MM.1S (cell line): ENCODE measurements around the gene SFMBT2.

Source experiments
- DNase-seq: peaks from one replicate; pipeline ENCODE4 v3.0.0-alpha.2; 2015
- H2AFZ ChIP-seq: fragments of 300-600 bp; sonication (generic); 2 replicates; pipeline ENCODE4 v1.6.0; 2016; ENCODE audit warnings: antibody characterized with exemption, low read length
- H3F3A ChIP-seq: fragments of 300-600 bp; sonication (generic); 2 replicates; pipeline ENCODE4 v1.6.1; 2016; ENCODE audit warnings: mild to moderate bottlenecking, antibody characterized with exemption, low read length, moderate library complexity, mixed read lengths; ENCODE audit not compliant: insufficient read depth
- H3K27ac ChIP-seq: fragments of 300-600 bp; sonication (generic); 2 replicates; pipeline ENCODE4 v1.5.1; 2016; ENCODE audit warnings: mild to moderate bottlenecking, low read length
- H3K27me3 ChIP-seq: fragments of 300-600 bp; sonication (generic); replicated peaks from 2 replicates; pipeline ENCODE4 v1.6.0; 2016; ENCODE audit warnings: low read length; ENCODE audit not compliant: insufficient read depth
- H3K36me3 ChIP-seq: fragments of 300-600 bp; sonication (generic); replicated peaks from 2 replicates; pipeline ENCODE4 v1.6.1; 2016; ENCODE audit warnings: mild to moderate bottlenecking, low read length, mixed read lengths; ENCODE audit not compliant: insufficient read depth
- H3K4me1 ChIP-seq: fragments of 300-600 bp; sonication (generic); 2 replicates; pipeline ENCODE4 v1.6.1; 2016; ENCODE audit warnings: low read length, mixed read lengths
- H3K4me2 ChIP-seq: fragments of 300-600 bp; sonication (generic); 2 replicates; pipeline ENCODE4 v1.6.0; 2016; ENCODE audit warnings: low read depth, low read length
- H3K4me3 ChIP-seq: fragments of 300-600 bp; sonication (generic); 2 replicates; pipeline ENCODE4 v1.5.1; 2016; ENCODE audit warnings: low read length, mixed read lengths
- H3K79me2 ChIP-seq: fragments of 300-600 bp; sonication (generic); 2 replicates; pipeline ENCODE4 v1.6.1; 2016; ENCODE audit warnings: mixed run types, low read length, mixed read lengths
- H3K9ac ChIP-seq: fragments of 300-600 bp; sonication (generic); 2 replicates; pipeline ENCODE4 v1.6.1; 2016; ENCODE audit warnings: low read length, mixed read lengths
- H3K9me2 ChIP-seq: fragments of 300-600 bp; sonication (generic); replicated peaks from 2 replicates; pipeline ENCODE4 v1.6.1; 2016; ENCODE audit warnings: mild to moderate bottlenecking, low read length, mixed read lengths; ENCODE audit not compliant: insufficient read depth
- H3K9me3 ChIP-seq: fragments of 300-600 bp; sonication (generic); replicated peaks from 2 replicates; pipeline ENCODE4 v1.6.1; 2016; ENCODE audit warnings: mild to moderate bottlenecking, low read length, mixed read lengths; ENCODE audit not compliant: insufficient read depth
- H4K20me1 ChIP-seq: fragments of 300-600 bp; sonication (generic); 2 replicates; pipeline ENCODE4 v1.6.1; 2016; ENCODE audit warnings: mild to moderate bottlenecking, low read length, moderate library complexity, mixed read lengths; ENCODE audit not compliant: insufficient read depth
- EZH2 ChIP-seq: fragments of 300-600 bp; sonication (generic); optimal IDR thresholded peaks from 2 replicates; pipeline ENCODE3; 2017; ENCODE audit warnings: low read depth, mild to moderate bottlenecking, antibody characterized with exemption, low read length, mixed read lengths
- EZH2phosphoT487 ChIP-seq: fragments of 300-600 bp; sonication (generic); IDR thresholded peaks from 2 replicates; pipeline ENCODE4 v1.6.1; 2018; ENCODE audit warnings: antibody characterized with exemption, low read length
- TF ChIP-seq, protein P1 (sequence below): fragments of 300-600 bp; sonication (generic); IDR thresholded peaks from 2 replicates; pipeline ENCODE4 v1.5.1; 2016; ENCODE audit warnings: antibody characterized with exemption, low read length, mixed read lengths

The SFMBT2 gene

DNA sequence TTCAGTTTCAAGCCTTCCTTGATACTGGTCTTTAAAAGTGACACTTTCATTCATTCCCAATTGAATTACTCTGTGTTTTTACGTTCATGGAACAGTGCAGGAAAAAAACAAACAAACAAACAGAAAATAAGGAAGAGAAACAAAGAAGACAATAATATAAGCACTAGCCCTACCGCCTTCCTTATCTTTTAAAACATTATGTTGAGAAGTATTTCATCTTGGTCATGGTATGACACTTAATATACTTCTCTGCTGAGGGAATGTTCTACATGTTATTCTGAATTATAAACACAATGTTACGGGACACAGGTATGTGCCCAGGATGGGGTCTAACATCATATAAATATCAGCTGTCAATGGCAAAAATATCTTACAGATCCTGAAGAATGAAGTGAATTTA lies 176.7 kb downstream of the SFMBT2 start:
- Histone ChIP-seq H3K4me1 (peaks cover 22% of the 10 kb centered on the region), H4K20me1 (no peaks in the 10 kb centered on the region), H3K9ac (no peak overlapping the region), H3K27ac (no peak overlapping the region), H3F3A (peaks cover 11% of the 10 kb centered on the region), H3K36me3 (peaks cover 4% of the 10 kb centered on the region; the same call in 1 of the 2 replicates), H3K4me2 (0 out of 2 replicates have a peak overlapping the region, but pooled peaks have one; percentile 13), H2AFZ (no peak overlapping the region), H3K79me2 (peaks cover 68% of the 10 kb centered on the region), H3K27me3 (no peaks in the 10 kb centered on the region), H3K4me3 (no peak overlapping the region), H3K9me3 (no peaks in the 10 kb centered on the region), H3K9me2 (no peaks in the 10 kb centered on the region)
- DNase-seq: no peak
- no peak for TF ChIP-seq EZH2
- TF ChIP-seq EZH2phosphoT487: no peak
- TF ChIP-seq, protein P1, sequence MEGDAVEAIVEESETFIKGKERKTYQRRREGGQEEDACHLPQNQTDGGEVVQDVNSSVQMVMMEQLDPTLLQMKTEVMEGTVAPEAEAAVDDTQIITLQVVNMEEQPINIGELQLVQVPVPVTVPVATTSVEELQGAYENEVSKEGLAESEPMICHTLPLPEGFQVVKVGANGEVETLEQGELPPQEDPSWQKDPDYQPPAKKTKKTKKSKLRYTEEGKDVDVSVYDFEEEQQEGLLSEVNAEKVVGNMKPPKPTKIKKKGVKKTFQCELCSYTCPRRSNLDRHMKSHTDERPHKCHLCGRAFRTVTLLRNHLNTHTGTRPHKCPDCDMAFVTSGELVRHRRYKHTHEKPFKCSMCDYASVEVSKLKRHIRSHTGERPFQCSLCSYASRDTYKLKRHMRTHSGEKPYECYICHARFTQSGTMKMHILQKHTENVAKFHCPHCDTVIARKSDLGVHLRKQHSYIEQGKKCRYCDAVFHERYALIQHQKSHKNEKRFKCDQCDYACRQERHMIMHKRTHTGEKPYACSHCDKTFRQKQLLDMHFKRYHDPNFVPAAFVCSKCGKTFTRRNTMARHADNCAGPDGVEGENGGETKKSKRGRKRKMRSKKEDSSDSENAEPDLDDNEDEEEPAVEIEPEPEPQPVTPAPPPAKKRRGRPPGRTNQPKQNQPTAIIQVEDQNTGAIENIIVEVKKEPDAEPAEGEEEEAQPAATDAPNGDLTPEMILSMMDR: no peak

DNA sequence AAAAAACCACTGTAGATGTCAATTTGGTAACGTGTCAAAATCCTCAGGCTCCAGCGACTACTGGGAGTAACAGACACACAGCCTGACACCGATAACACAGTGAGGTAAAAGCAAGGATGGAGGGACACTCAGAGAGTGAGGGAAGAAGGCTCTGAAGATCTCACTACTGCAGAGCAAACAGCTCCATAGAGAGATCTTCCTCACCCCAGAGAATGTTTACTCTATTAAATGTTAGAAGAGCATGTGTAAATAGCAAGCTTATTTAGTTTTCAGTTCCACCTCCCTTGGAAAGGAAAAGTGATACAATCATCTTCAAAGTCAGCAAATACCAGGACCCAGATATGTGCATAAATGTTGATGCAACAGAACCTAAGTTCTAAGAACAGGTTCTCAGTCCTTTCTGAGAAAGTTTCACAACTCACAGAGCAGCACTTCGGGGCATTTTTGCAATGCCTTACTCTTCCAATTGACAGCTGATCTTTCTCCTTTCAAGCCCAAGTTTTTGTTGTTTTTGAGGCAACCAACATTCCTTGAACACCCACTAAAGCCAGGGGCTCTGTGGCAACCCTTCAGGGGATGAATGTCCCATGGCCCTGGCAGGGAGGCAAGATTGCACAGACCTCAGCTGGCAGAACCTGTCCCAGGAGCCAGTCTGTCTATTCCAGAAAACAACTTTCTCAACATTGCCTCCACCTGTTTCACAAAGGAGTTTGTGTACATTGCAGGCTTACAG lies 177.4 kb downstream of the SFMBT2 start:
- H3K4me3 ChIP-seq: no peak overlapping the region
- no peaks in the 10 kb centered on the region for H4K20me1 ChIP-seq
- 0 out of 2 replicates have a peak overlapping the region, but pooled peaks have one; percentile 13 for H3K4me2 ChIP-seq
- no peak for TF ChIP-seq EZH2
- TF ChIP-seq EZH2phosphoT487: no peak
- TF ChIP-seq, protein P1: no peak
- H3F3A ChIP-seq: peaks cover 11% of the 10 kb centered on the region
- H3K79me2 ChIP-seq: peaks cover 61% of the 10 kb centered on the region
- H3K9ac ChIP-seq: no peak overlapping the region
- peak; percentile 37 for DNase-seq
- no peaks in the 10 kb centered on the region for H3K9me2 ChIP-seq
- no peaks in the 10 kb centered on the region for H3K27me3 ChIP-seq
- peaks cover 4% of the 10 kb centered on the region; the same call in 1 of the 2 replicates for H3K36me3 ChIP-seq
- H2AFZ ChIP-seq: no peak overlapping the region
- H3K4me1 ChIP-seq: peaks cover 21% of the 10 kb centered on the region
- H3K27ac ChIP-seq: peak overlapping the region; percentile 14; the same call in 1 of the 2 replicates
- H3K9me3 ChIP-seq: no peaks in the 10 kb centered on the region

DNA sequence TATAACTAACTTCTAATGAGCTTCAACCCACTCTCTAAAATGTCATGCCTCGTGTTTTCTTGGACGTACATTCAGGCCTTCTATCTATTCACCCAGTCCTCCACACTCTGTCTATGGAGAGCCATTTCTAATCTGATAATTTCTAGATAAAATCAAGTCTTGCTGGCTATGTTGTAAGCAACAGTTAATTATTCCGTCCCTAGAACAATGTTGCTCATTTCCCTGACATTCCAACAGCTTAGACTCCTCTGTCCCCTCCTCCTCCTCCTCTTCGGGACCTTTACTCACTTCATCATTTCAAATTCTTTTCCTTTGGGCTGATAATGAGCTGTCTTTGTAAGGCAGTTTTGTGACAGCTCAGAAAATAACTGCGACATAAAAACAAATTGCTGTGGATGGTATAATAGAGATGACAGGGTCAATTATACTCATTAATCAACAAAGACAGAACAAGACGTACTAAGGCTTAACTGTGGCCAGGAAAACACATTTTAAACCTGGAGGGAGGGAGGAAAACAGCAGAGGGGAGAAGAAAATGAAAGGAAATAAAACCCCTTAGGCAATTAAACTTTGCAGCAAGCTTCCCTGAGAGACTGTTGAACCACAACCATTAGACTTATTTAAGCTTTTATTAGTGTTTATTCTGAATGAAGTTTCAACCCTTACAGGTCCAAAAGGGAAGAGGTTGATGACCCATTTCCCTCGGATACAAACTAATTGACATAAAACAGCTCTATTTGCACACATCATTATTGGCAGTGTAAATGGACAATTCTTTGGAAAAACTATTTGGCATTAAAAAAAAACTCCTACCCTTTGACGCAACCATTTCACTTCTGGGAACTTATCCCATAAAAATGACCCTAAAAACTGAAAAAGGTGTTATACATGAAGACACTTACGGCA lies 179.1 kb downstream of the SFMBT2 start:
- H3K9me3 ChIP-seq: no peaks in the 10 kb centered on the region
- no peak overlapping the region for H3K4me3 ChIP-seq
- H3K4me1 ChIP-seq: peaks cover 21% of the 10 kb centered on the region
- peaks cover 59% of the 10 kb centered on the region for H3K79me2 ChIP-seq
- no peak overlapping the region for H3K4me2 ChIP-seq
- no peak overlapping the region for H3K27ac ChIP-seq
- peaks cover 7% of the 10 kb centered on the region for H3K36me3 ChIP-seq
- H4K20me1 ChIP-seq: no peaks in the 10 kb centered on the region
- H3K9ac ChIP-seq: no peak overlapping the region
- no peaks in the 10 kb centered on the region for H3K27me3 ChIP-seq
- peaks cover 11% of the 10 kb centered on the region for H3F3A ChIP-seq
- H3K9me2 ChIP-seq: no peaks in the 10 kb centered on the region
- H2AFZ ChIP-seq: no peak overlapping the region
- TF ChIP-seq, protein P1: no peak
- TF ChIP-seq EZH2phosphoT487: no peak
- TF ChIP-seq EZH2: no peak
- DNase-seq: no peak
